GM12873 (cell line): Measurements from ENCODE around the gene DBP.

Experiments used
- CTCF ChIP-seq: IDR thresholded peaks from 2 replicates; pipeline ENCODE4 v1.5.1; 2012; ENCODE audit warnings: low read depth, mild to moderate bottlenecking, moderate library complexity, low read length, control low read depth; ENCODE audit not compliant: insufficient read depth; ENCODE audit errors: missing control alignments

DBP gene

GRCh38 chr19:48650974-48651682 lies 13.9 kb upstream of the DBP start:
- TF ChIP-seq CTCF, result no peak

- no peak for TF ChIP-seq CTCF
Measured at GRCh38 chr19:48648134-48648533, 11.0 kb upstream of the DBP start.

GRCh38 chr19:48646722-48647216 lies 9.6 kb upstream of the DBP start:
- no peak for TF ChIP-seq CTCF

- TF ChIP-seq CTCF, result peak; percentile 82
Measured at GRCh38 chr19:48646001-48646721, 9.0 kb upstream of the DBP start, which contains the start of gene CA11. Gene CA11, minus strand, starts transcription at chr19:48646187. Its CDS starts 555 bp downstream, at chr19:48645632.

- no peak for TF ChIP-seq CTCF
Measured at GRCh38 chr19:48645620-48646000, 8.4 kb upstream of the DBP start.

- no peak for TF ChIP-seq CTCF
Measured at GRCh38 chr19:48644839-48645619, 7.8 kb upstream of the DBP start.

- TF ChIP-seq CTCF, result no peak
Measured at GRCh38 chr19:48644355-48644754, 7.2 kb upstream of the DBP start.
